ENCODE results near the gene MINDY4.
A peak's percentile ranks its signal among the peaks of the same experiment; 100 is the strongest.

MINDY4 gene

DNA sequence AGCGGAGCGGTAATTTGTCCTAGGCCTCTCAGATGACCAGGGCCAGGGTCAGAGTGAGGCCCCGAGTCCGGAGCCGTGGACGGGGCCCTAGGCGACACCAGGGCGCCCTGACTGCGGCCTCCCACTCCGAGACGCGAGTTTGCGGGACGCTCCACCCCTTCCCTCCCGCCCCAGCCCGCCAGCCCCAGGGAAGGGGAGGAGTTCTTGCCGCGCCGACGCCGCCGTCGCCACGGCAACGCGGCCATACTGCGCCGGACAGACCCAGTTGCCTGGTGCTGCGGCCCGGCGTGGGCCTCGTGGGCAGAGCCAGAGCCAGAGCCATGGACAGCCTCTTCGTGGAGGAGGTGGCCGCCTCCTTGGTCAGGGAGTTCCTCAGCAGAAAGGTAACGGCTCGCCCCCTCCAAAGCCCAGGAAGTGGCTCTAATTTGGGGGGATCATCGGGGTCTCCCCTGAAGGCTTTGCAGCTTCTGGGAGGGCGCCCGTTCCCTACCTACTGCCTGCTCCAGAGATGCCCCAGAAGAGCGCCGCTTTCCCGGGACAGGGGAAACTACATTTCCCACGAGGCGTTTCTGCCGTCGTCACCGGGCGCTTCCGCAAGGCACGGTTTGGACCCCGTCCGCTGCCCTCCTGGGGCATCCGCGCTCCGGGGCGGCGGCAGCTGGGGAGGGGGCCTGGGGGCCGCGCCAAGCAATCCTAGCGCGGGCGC, at the start of gene MINDY4:
Gene MINDY4, plus strand, starts transcription at position 244 of the 706 bp plus-strand sequence. Its CDS starts 77 bp downstream, at position 321.
- WGBS (ENCODE audit: insufficient coverage, insufficient read length): no CpG with 5 or more reads among the region's 62 CpGs

DNA sequence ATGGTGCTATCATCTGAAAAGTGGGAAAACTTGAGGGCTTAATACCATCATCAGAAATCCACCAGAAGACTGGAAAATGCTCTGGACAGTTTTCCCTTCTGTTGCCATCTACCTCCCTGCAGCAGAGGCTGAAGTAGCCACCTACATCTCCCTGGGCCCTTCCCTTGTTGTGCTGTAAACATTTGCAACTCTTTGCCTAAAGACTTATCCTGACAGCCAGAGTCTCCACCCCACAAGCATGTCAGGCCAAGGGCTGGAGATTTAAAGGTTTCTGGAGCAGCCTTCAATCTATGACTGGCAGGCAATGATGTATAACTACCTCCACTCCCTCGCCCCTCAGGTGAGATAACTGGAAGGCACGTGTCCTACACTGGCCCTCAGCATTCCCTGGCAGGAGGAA, 49.0 kb upstream of the MINDY4 start:
- no CpG with 5 or more reads among the region's 2 CpGs for WGBS (ENCODE audit: insufficient coverage, insufficient read length)
- 0 out of 2 replicates have a peak, but pooled peaks cover 2% of the 10 kb centered on the region for H3K4me1 ChIP-seq (ENCODE audit: control insufficient read depth, insufficient read depth, low read length)

More for the DNA sequence above, at the start of gene MINDY4:
- DNase-seq (ENCODE audit: low read depth, low spot score): peak; percentile 70
- H3K4me1 ChIP-seq (ENCODE audit: control insufficient read depth, insufficient read depth, low read length): no peaks in the 10 kb centered on the region
- H3K27me3 ChIP-seq (ENCODE audit: control insufficient read depth, insufficient read depth, low read length): no peaks in the 10 kb centered on the region
- H3K9me3 ChIP-seq (ENCODE audit: control insufficient read depth, insufficient read depth, low read length): no peaks in the 10 kb centered on the region
- H3K36me3 ChIP-seq (ENCODE audit: control insufficient read depth, insufficient read depth, low read length): no peaks in the 10 kb centered on the region
- H3K4me3 ChIP-seq (ENCODE audit: low read length): peak within 1 kb of the TSS; percentile 56; the same call in 1 of the 2 replicates
- H3K27ac ChIP-seq (ENCODE audit: low read length): no peak within 1 kb of the TSS

DNA sequence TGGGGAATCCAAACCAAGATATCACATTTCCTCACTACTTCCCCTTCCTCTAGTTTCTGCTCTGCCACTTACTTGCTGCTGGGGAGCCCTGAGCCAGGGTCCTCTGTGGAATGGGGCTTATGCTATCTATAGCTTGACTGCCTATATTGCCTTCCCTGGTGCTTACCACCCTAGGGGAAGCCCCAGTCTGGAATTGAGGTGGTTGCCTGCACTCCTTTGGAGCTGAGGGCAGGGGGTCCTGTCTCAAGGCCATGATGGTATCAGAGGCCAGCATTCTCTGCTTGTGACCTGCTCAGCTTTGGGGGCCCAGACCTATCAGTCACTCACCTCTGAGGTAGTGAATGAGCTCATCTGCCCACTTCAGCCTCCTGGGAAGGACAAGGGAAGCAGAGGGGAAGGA, 48.5 kb upstream of the MINDY4 start:
- Histone ChIP-seq H3K4me3 (ENCODE audit: low read length) (no peak overlapping the region), H3K36me3 (ENCODE audit: control insufficient read depth, insufficient read depth, low read length) (no peaks in the 10 kb centered on the region), H3K27ac (ENCODE audit: low read length) (no peak overlapping the region), H3K9me3 (ENCODE audit: control insufficient read depth, insufficient read depth, low read length) (no peaks in the 10 kb centered on the region), H3K27me3 (ENCODE audit: control insufficient read depth, insufficient read depth, low read length) (no peaks in the 10 kb centered on the region), H3K4me1 (ENCODE audit: control insufficient read depth, insufficient read depth, low read length) (0 out of 2 replicates have a peak, but pooled peaks cover 2% of the 10 kb centered on the region)
- DNase-seq (ENCODE audit: low read depth, low spot score): no peak

More for the DNA sequence above, 49.0 kb upstream of the MINDY4 start:
- no peak overlapping the region for H3K27ac ChIP-seq (ENCODE audit: low read length)
- no peak for DNase-seq (ENCODE audit: low read depth, low spot score)
- no peaks in the 10 kb centered on the region for H3K36me3 ChIP-seq (ENCODE audit: control insufficient read depth, insufficient read depth, low read length)
- no peak overlapping the region for H3K4me3 ChIP-seq (ENCODE audit: low read length)
- no peaks in the 10 kb centered on the region for H3K27me3 ChIP-seq (ENCODE audit: control insufficient read depth, insufficient read depth, low read length)
- no peaks in the 10 kb centered on the region for H3K9me3 ChIP-seq (ENCODE audit: control insufficient read depth, insufficient read depth, low read length)

DNA sequence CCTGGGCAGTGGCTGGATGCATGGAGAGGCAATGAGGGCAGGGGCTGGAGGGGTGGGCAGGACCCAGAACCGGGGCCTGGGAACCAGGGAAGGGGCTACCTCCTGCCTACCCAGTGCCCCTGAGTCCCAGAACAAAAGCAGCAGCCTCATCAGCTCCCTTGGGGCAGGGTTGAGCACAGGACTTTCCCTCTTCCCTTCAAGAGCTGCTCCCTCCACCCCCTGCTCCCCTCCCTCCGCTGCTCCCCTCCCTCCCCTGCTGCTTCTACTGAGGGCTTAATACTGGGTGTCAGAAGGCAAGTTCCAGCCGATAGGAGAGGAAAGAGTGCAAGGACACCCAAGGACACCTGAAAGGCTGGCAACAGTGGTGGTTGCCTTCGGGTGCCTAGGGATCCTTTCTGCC, 47.4 kb upstream of the MINDY4 start:
- WGBS (ENCODE audit: insufficient coverage, insufficient read length): no CpG with 5 or more reads among the region's 4 CpGs
- H3K4me1 ChIP-seq (ENCODE audit: control insufficient read depth, insufficient read depth, low read length): 0 out of 2 replicates have a peak, but pooled peaks cover 2% of the 10 kb centered on the region
- H3K9me3 ChIP-seq (ENCODE audit: control insufficient read depth, insufficient read depth, low read length): no peaks in the 10 kb centered on the region
- no peak overlapping the region for H3K27ac ChIP-seq (ENCODE audit: low read length)
- no peaks in the 10 kb centered on the region for H3K36me3 ChIP-seq (ENCODE audit: control insufficient read depth, insufficient read depth, low read length)
- no peaks in the 10 kb centered on the region for H3K27me3 ChIP-seq (ENCODE audit: control insufficient read depth, insufficient read depth, low read length)
- H3K4me3 ChIP-seq (ENCODE audit: low read length): no peak overlapping the region
- DNase-seq (ENCODE audit: low read depth, low spot score): no peak

DNA sequence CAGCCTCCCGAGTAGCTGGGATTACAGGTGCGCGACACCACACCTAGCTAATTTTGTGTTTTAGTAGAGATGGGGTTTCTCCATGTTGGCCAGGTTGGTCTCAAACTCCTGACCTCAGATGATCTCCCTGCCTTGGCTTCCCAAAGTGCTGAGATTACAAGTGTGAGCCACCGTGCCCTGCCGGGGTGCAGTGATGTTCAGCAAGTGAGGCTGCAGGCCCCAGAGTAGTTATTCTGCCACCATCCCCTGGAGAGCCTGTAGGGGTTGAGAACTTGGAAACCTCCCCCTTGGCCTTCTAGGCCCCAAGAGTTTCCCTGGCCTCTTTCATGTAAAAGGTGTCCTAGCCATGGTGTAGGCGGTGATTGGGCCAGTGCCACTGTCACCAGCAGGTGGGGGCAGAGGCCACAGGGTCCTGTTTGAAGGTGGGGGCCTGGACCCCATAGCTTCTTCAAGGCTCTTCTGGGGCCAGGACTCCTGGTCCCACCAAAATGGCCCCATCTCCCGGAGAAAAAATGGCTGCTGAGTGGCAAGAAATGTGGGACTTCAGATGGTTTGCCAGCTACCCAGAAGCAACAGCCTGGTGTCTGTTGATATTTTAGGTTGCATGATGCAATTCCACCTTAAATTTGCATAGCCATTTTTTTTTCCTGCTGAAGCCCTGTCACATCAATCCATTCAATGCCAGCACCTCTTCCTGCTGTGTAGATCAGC, 44.8 kb upstream of the MINDY4 start:
- WGBS (ENCODE audit: insufficient coverage, insufficient read length): no CpG with 5 or more reads among the region's 7 CpGs
- no peak for DNase-seq (ENCODE audit: low read depth, low spot score)
- H3K27me3 ChIP-seq (ENCODE audit: control insufficient read depth, insufficient read depth, low read length): no peaks in the 10 kb centered on the region

DNA sequence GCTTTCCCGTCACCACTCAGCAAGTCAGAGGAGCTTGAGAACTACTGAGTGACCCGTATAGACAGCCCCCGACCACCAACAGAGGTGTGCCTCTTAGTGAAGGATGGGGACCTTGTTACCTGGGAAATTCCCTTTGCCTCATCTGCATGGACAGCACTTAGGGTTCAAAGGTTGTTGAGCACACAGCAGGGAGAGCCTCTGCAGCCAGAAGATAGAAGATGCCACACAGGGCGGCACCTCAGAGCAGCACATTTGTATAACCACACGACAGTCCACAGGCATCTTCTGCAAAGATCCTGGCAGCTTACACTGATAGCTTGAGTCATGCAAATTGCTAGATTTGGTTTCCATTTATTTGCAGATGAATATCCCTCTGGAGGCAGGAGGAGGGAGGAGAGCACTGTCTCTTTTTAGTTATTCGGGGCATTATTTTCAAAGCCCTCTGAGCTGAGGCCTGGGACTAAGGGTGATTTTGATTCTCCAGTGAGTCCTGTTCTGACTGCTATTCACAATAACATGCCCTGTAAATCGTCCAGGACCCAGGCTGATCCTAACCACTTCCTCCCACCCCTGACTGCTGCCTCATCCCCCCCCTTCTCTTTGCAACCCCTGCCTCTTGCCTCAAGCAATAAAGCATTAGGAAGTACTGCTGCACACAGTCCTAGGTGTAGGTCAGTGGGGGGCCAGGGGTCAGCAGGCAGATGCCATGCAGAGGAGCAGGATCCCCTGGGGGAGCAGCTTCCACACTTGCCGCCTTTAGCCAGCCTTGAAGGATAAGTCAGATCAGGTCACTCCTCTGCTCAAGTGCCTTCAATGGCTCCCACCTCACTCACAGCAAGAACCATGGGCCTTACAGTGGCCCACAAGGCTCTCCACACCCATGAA, 43.9 kb upstream of the MINDY4 start:
- H3K4me1 ChIP-seq (ENCODE audit: control insufficient read depth, insufficient read depth, low read length): 0 out of 2 replicates have a peak, but pooled peaks cover 2% of the 10 kb centered on the region
- no peak for DNase-seq (ENCODE audit: low read depth, low spot score)
- no CpG with 5 or more reads among the region's 8 CpGs for WGBS (ENCODE audit: insufficient coverage, insufficient read length)
- no peak overlapping the region for H3K4me3 ChIP-seq (ENCODE audit: low read length)
- H3K27me3 ChIP-seq (ENCODE audit: control insufficient read depth, insufficient read depth, low read length): no peaks in the 10 kb centered on the region
- no peaks in the 10 kb centered on the region for H3K9me3 ChIP-seq (ENCODE audit: control insufficient read depth, insufficient read depth, low read length)
- H3K36me3 ChIP-seq (ENCODE audit: control insufficient read depth, insufficient read depth, low read length): no peaks in the 10 kb centered on the region
- no peak overlapping the region for H3K27ac ChIP-seq (ENCODE audit: low read length)

More for the DNA sequence above, 44.8 kb upstream of the MINDY4 start:
- H3K36me3 ChIP-seq (ENCODE audit: control insufficient read depth, insufficient read depth, low read length): no peaks in the 10 kb centered on the region
- H3K9me3 ChIP-seq (ENCODE audit: control insufficient read depth, insufficient read depth, low read length): no peaks in the 10 kb centered on the region
- no peak overlapping the region for H3K4me3 ChIP-seq (ENCODE audit: low read length)
- 0 out of 2 replicates have a peak, but pooled peaks cover 2% of the 10 kb centered on the region for H3K4me1 ChIP-seq (ENCODE audit: control insufficient read depth, insufficient read depth, low read length)
- no peak overlapping the region for H3K27ac ChIP-seq (ENCODE audit: low read length)

DNA sequence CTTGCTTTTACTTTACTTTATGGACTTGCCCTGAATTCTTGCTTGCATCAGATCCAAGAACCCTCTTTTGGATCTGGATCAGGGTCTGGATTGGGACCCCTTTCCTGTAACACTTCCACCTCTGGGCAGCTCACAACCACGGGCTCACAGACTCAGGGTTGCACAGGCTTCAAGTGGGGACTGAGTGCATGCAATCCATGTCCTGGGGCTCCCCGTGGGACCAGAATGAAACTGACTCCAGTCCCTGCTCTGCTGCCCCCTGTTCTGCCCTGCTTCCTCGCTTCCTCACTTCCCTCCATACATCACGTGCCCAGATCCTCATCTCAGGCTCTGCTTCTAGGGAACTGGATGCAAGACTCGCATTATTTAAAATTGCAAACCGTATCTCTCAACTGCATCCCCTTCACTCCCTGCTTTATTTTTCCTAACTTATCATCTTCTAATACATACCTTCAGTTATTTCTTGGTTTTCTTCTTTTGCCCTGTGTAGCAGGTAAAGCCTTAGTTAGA, 42.6 kb upstream of the MINDY4 start:
- Histone ChIP-seq H3K4me1 (ENCODE audit: control insufficient read depth, insufficient read depth, low read length) (0 out of 2 replicates have a peak, but pooled peaks cover 2% of the 10 kb centered on the region), H3K36me3 (ENCODE audit: control insufficient read depth, insufficient read depth, low read length) (no peaks in the 10 kb centered on the region), H3K9me3 (ENCODE audit: control insufficient read depth, insufficient read depth, low read length) (no peaks in the 10 kb centered on the region), H3K4me3 (ENCODE audit: low read length) (no peak overlapping the region), H3K27ac (ENCODE audit: low read length) (no peak overlapping the region), H3K27me3 (ENCODE audit: control insufficient read depth, insufficient read depth, low read length) (no peaks in the 10 kb centered on the region)
- WGBS (ENCODE audit: insufficient coverage, insufficient read length): 100% methylated on average over 1 of the region's 6 CpGs
- no peak for DNase-seq (ENCODE audit: low read depth, low spot score)

DNA sequence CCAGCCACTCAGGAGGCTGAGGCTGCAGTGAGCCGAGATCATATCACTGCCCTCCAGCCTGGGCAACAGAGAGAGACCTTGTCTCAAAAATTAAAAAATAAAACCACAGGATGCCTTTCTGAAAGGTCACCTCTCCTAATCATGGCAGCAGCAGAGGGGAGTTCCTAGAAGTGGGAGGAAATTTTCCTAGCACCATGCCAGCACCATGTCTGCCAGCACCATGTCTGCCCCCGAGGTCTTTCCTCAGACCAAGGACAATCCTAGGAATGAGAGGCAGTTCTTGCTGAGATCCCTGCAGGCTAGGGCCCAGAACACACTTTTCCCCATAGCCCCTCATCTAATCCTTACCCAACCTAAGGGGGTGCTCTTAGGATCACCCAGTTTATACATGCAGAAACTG, 41.6 kb upstream of the MINDY4 start:
- Histone ChIP-seq H3K27ac (ENCODE audit: low read length) (no peak overlapping the region), H3K36me3 (ENCODE audit: control insufficient read depth, insufficient read depth, low read length) (no peaks in the 10 kb centered on the region), H3K4me3 (ENCODE audit: low read length) (no peak overlapping the region), H3K9me3 (ENCODE audit: control insufficient read depth, insufficient read depth, low read length) (no peaks in the 10 kb centered on the region), H3K4me1 (ENCODE audit: control insufficient read depth, insufficient read depth, low read length) (0 out of 2 replicates have a peak, but pooled peaks cover 2% of the 10 kb centered on the region), H3K27me3 (ENCODE audit: control insufficient read depth, insufficient read depth, low read length) (no peaks in the 10 kb centered on the region)
- WGBS (ENCODE audit: insufficient coverage, insufficient read length): no CpG with 5 or more reads among the region's 2 CpGs
- DNase-seq (ENCODE audit: low read depth, low spot score): no peak

DNA sequence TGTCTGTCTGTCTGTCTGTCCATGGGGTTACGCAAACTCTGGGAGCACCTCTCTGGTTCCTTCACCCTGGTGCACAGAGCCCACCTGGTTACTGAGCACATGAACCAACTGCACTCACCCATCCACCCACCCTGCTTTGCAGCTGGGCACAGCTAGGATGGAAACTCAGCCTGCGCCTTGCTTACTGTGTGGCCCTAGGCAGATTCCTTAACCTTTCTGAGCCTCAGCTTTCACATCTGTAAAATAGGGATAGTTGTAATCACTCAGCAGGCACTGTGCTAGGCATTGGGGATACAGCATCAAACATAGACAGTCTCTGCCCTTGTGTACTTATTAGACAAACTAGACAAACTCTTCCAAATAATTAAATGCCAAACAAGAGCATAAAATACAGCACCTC, 41.1 kb upstream of the MINDY4 start:
- no peak overlapping the region for H3K27ac ChIP-seq (ENCODE audit: low read length)

DNA sequence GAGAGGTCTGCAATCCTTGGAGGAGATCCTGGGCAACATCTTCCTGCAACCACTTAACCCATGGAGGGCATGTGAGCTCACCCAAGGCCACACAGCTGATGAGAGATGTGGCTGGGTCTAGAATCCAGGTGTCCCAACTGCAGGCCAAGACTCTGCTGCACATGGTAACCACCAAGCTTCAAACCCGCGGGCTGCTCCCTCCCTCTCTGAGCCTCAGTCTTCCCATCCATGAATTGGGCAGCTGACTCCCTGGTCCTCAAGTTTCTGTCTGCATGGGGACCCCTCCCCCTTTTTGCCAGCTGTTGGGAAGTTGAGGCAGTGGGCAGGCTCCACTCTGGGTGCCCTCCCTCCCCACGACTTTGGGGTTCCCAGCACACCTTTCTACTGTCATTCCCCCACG, 40.2 kb upstream of the MINDY4 start:
- H3K4me3 ChIP-seq (ENCODE audit: low read length): no peak overlapping the region
- no peak for DNase-seq (ENCODE audit: low read depth, low spot score)
- no peaks in the 10 kb centered on the region for H3K9me3 ChIP-seq (ENCODE audit: control insufficient read depth, insufficient read depth, low read length)
- whole genome bisulfite sequencing (ENCODE audit: insufficient coverage, insufficient read length): no CpG with 5 or more reads among the region's 4 CpGs
- H3K36me3 ChIP-seq (ENCODE audit: control insufficient read depth, insufficient read depth, low read length): no peaks in the 10 kb centered on the region
- H3K27me3 ChIP-seq (ENCODE audit: control insufficient read depth, insufficient read depth, low read length): no peaks in the 10 kb centered on the region
- H3K4me1 ChIP-seq (ENCODE audit: control insufficient read depth, insufficient read depth, low read length): 0 out of 2 replicates have a peak, but pooled peaks cover 2% of the 10 kb centered on the region
- no peak overlapping the region for H3K27ac ChIP-seq (ENCODE audit: low read length)

More for the DNA sequence above, 41.1 kb upstream of the MINDY4 start:
- H3K27me3 ChIP-seq (ENCODE audit: control insufficient read depth, insufficient read depth, low read length): no peaks in the 10 kb centered on the region
- H3K9me3 ChIP-seq (ENCODE audit: control insufficient read depth, insufficient read depth, low read length): no peaks in the 10 kb centered on the region
- DNase-seq (ENCODE audit: low read depth, low spot score): no peak
- H3K36me3 ChIP-seq (ENCODE audit: control insufficient read depth, insufficient read depth, low read length): no peaks in the 10 kb centered on the region
- H3K4me1 ChIP-seq (ENCODE audit: control insufficient read depth, insufficient read depth, low read length): 0 out of 2 replicates have a peak, but pooled peaks cover 2% of the 10 kb centered on the region
- H3K4me3 ChIP-seq (ENCODE audit: low read length): no peak overlapping the region
- WGBS (ENCODE audit: insufficient coverage, insufficient read length): no CpG with 5 or more reads among the region's 2 CpGs

Data from iPS DF 6.9 (cell line).